HFFc6 (cell line): ENCODE measurements around the gene BRSK1. TPM values are rescaled to one million over a fixed set of nuclear protein-coding genes. Genes with fewer than 3 reads are reported as not detected.

ENCODE experiments used
- DNase-seq: peaks from one replicate; pipeline ENCODE4 v3.0.0-alpha.2; 2018
- H3K27ac Mint-ChIP-seq: 2 replicates; pipeline ENCODE4 v1.8.0; 2020; ENCODE audit warnings: mild to moderate bottlenecking, mixed read lengths
- H3K27me3 Mint-ChIP-seq: 2 replicates; pipeline ENCODE4 v1.8.0; 2021; ENCODE audit warnings: mild to moderate bottlenecking, moderate library complexity, mixed read lengths; ENCODE audit not compliant: insufficient read depth
- H3K36me3 Mint-ChIP-seq: 2 replicates; pipeline ENCODE4 v1.8.0; 2021; ENCODE audit warnings: low read depth, mixed read lengths
- H3K4me1 Mint-ChIP-seq: 2 replicates; pipeline ENCODE4 v1.8.0; 2020; ENCODE audit warnings: low read depth, mixed read lengths
- H3K4me3 Mint-ChIP-seq: 2 replicates; pipeline ENCODE4 v1.8.0; 2020; ENCODE audit warnings: mild to moderate bottlenecking, moderate library complexity, mixed read lengths
- H3K9me3 Mint-ChIP-seq: 2 replicates; pipeline ENCODE4 v1.8.0; 2020; ENCODE audit warnings: mild to moderate bottlenecking, mixed read lengths
- CTCF ChIP-seq: fragments of 200-600 bp; sonication (generic); IDR thresholded peaks from 2 replicates; pipeline ENCODE4 v1.5.0; 2021; ENCODE audit warnings: antibody characterized with exemption, mild to moderate bottlenecking
- total RNA-seq, 6 experiments: library from RNA; stranded (reverse); fragmentation: NEBNext Ultra II Directional; extraction: Animal tissue kit (Norgen Biotek cat#: 25700); gene quantifications; 2 replicates in 1 of 6; 3 replicates in 5 of 6; pipeline ENCODE4 v1.2.3, GENCODE V29; 2021

BRSK1 gene
- total RNA-seq, 6 experiments from 2014 or later, result 10.9 to 12.0 (median 11.3) TPM

- no peak overlapping the region for H3K27ac Mint-ChIP-seq
- no peak overlapping the region for H3K4me3 Mint-ChIP-seq
- DNase-seq, result no peak
- peaks cover 5% of the 10 kb centered on the region; the same call in 1 of the 2 replicates for H3K36me3 Mint-ChIP-seq
- H3K4me1 Mint-ChIP-seq, result no peaks in the 10 kb centered on the region
- peaks cover 7% of the 10 kb centered on the region for H3K27me3 Mint-ChIP-seq
- no peak for TF ChIP-seq CTCF
- no peaks in the 10 kb centered on the region for H3K9me3 Mint-ChIP-seq
Measured at GRCh38 chr19:55314396-55314795, 30.6 kb downstream of the BRSK1 start.

- no peaks in the 10 kb centered on the region for H3K36me3 Mint-ChIP-seq
- H3K4me1 Mint-ChIP-seq, result no peaks in the 10 kb centered on the region
Measured at GRCh38 chr19:55315956-55316525, 32.2 kb downstream of the BRSK1 start.

GRCh38 chr19:55316646-55317045 is 32.8 kb downstream of the BRSK1 start:
- no peaks in the 10 kb centered on the region for H3K4me1 Mint-ChIP-seq
- no peaks in the 10 kb centered on the region for H3K9me3 Mint-ChIP-seq
- H3K27ac Mint-ChIP-seq, result no peak overlapping the region
- no peak overlapping the region for H3K4me3 Mint-ChIP-seq
- H3K36me3 Mint-ChIP-seq, result no peaks in the 10 kb centered on the region
- no peak for TF ChIP-seq CTCF
- peaks cover 25% of the 10 kb centered on the region for H3K27me3 Mint-ChIP-seq
- no peak for DNase-seq

More at GRCh38 chr19:55315956-55316525, 32.2 kb downstream of the BRSK1 start:
- Mint-ChIP-seq H3K4me3 (no peak overlapping the region), H3K27me3 (peaks cover 19% of the 10 kb centered on the region), H3K27ac (no peak overlapping the region), H3K9me3 (no peaks in the 10 kb centered on the region)
- no peak for TF ChIP-seq CTCF
- DNase-seq, result no peak

GRCh38 chr19:55319785-55320184 is 36.0 kb downstream of the BRSK1 start:
- Mint-ChIP-seq H3K4me3 (no peak overlapping the region), H3K4me1 (no peaks in the 10 kb centered on the region), H3K27me3 (peaks cover 33% of the 10 kb centered on the region), H3K9me3 (no peaks in the 10 kb centered on the region), H3K27ac (no peak overlapping the region), H3K36me3 (no peaks in the 10 kb centered on the region)
- no peak for DNase-seq
- TF ChIP-seq CTCF, result no peak

- H3K4me3 Mint-ChIP-seq, result no peak overlapping the region
- H3K27me3 Mint-ChIP-seq, result peaks cover 32% of the 10 kb centered on the region
- no peaks in the 10 kb centered on the region for H3K4me1 Mint-ChIP-seq
- no peaks in the 10 kb centered on the region for H3K9me3 Mint-ChIP-seq
- TF ChIP-seq CTCF, result no peak
- no peak for DNase-seq
- no peaks in the 10 kb centered on the region for H3K36me3 Mint-ChIP-seq
- no peak overlapping the region for H3K27ac Mint-ChIP-seq
Measured at GRCh38 chr19:55320844-55321419, 37.1 kb downstream of the BRSK1 start.
